Measurements from ENCODE around the gene ART5. TPM values are rescaled to one million over a fixed set of nuclear protein-coding genes. Genes with fewer than 3 reads are reported as not detected.
"Not testable (repeated sequence)": the region's sequence is repeated elsewhere in the genome, so short reads cannot be mapped to it uniquely, and the experiment has no call there.

Gene ART5
- total RNA-seq, 4 donors from 2014 or later: 0.69 to 2.4 (median 1.7) TPM; not detected in 1

DNA sequence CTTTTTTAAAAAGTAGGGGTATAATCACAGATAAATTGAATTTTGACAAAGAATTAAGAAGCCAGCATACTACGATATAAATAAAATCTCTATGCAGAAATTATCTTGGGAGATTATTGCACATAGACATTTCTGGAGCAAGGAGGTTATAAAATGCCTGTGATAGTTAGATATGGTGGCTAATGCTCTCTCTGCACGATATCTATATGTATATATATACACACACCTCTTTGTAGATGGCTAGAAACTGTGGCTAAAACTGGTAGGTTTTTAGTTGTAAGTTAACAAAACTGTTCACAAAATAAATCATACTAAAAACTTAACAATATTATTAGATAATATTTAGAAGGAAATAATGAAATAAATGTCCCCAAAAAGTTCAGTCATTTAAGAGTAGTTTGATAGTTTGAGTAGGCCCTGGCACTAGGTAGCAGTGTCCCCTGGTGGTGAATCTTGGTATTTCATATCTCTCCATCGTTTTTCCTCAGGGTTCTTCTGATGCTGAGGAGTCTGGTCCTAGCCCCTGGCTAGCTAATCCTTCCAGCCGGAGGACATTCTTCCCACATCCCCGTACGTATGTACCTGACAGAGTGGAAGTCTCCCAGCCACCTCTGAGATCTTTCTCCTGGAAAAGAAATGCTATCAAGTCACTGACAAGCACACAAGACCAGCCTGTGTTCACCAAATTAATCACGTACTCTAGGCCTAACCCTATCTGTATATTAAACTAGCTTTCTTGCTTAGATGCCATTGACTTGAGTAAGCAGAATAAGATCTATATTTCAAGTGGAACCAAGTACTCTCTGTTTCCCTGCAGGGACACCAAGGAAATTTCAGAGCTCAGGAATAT is 32.2 kb downstream of the ART5 start:
- Histone ChIP-seq H3K4me3 (no peak overlapping the region), H3K27ac (no peak overlapping the region), H3K27me3 (no peaks in the 10 kb centered on the region), H3K36me3 (no peaks in the 10 kb centered on the region), H3K4me1 (no peaks in the 10 kb centered on the region), H3K9me3 (no peaks in the 10 kb centered on the region)
- no peak for DNase-seq
- TF ChIP-seq, protein P1, sequence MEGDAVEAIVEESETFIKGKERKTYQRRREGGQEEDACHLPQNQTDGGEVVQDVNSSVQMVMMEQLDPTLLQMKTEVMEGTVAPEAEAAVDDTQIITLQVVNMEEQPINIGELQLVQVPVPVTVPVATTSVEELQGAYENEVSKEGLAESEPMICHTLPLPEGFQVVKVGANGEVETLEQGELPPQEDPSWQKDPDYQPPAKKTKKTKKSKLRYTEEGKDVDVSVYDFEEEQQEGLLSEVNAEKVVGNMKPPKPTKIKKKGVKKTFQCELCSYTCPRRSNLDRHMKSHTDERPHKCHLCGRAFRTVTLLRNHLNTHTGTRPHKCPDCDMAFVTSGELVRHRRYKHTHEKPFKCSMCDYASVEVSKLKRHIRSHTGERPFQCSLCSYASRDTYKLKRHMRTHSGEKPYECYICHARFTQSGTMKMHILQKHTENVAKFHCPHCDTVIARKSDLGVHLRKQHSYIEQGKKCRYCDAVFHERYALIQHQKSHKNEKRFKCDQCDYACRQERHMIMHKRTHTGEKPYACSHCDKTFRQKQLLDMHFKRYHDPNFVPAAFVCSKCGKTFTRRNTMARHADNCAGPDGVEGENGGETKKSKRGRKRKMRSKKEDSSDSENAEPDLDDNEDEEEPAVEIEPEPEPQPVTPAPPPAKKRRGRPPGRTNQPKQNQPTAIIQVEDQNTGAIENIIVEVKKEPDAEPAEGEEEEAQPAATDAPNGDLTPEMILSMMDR (IDR thresholded peaks at IDR 0.05): peak; percentile 67 to 79 (median 70)
- no peak for TF ChIP-seq POLR2A (IDR thresholded peaks at IDR 0.05)
- intact Hi-C loops (cut with DNase I; ENCODE audit: low total_unique reads): no loop called here

DNA sequence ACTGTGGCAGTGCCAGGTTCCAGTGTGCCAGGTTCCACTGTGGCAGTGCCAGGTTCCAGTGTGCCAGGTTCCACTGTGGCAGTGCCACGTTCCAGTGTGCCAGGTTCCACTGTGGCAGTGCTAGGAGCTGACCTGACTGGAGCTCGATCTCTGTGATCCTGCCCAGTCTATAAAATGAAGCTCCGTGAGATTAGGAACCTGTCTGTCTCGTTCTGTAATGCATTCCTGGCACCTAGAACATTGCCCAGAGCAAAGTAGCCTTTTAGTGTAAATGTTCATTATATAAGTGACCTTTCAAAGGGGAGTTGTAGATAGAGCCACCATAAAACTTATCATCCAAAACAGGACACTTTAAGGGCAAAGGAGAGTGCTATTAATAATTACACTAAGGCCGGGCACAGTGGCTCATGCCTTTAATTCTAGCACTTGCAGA is 36.0 kb downstream of the ART5 start:
- intact Hi-C loops (cut with DNase I; ENCODE audit: low total_unique reads): no loop called here
- DNase-seq: no peak
- H3K27me3 ChIP-seq: no peaks in the 10 kb centered on the region
- H3K36me3 ChIP-seq: no peaks in the 10 kb centered on the region
- TF ChIP-seq POLR2A (IDR thresholded peaks at IDR 0.05): no peak
- TF ChIP-seq, protein P1 (IDR thresholded peaks at IDR 0.05): no peak
- no peak overlapping the region for H3K4me3 ChIP-seq
- no peaks in the 10 kb centered on the region for H3K9me3 ChIP-seq
- H3K4me1 ChIP-seq: no peaks in the 10 kb centered on the region
- no peak overlapping the region for H3K27ac ChIP-seq

DNA sequence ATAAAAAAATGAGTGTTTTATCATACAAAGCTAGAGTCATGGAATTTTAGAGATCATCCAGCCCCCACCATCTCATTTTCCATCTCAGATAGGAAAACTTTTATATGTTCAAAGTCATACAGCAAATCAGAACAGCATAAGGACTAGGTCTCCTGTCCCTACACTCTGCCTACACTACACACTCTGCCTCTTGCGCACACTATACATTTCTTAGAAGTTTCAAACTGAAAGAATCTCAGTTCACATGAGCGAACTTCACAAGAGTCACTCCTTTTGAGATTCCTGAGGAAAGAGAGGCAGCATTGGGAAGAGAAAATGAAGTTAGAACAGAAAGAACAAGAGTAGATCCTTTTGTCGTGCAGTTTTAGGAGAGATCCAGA is 36.5 kb downstream of the ART5 start:
- Histone ChIP-seq H3K27me3 (no peaks in the 10 kb centered on the region), H3K4me1 (no peaks in the 10 kb centered on the region), H3K27ac (no peak overlapping the region), H3K4me3 (no peak overlapping the region), H3K36me3 (no peaks in the 10 kb centered on the region), H3K9me3 (no peaks in the 10 kb centered on the region)
- TF ChIP-seq, protein P1 (IDR thresholded peaks at IDR 0.05): no peak
- TF ChIP-seq POLR2A (IDR thresholded peaks at IDR 0.05): no peak
- intact Hi-C loops (cut with DNase I; ENCODE audit: low total_unique reads): no loop called here
- no peak for DNase-seq

DNA sequence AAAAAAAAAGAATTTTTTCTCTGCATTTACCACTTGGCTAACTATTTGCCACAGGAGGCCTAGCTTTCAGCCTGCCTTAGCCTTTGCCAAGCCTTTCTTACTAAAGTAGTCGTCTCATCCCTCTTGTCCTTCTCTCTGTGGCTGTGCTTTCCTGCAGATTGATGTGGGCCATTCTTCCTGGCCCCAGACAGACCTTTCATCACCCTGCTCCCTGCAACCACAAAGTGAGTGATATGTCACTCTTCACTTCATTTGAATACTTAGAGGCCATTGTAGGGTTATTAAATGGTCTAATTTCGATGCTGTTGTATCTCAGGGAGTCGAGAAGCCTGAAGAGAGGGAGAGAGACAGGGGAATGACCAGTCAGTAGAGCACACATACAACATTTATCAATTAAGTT is 37.6 kb downstream of the ART5 start:
- no peak for DNase-seq
- Histone ChIP-seq H3K9me3 (no peaks in the 10 kb centered on the region), H3K36me3 (no peaks in the 10 kb centered on the region), H3K27me3 (no peaks in the 10 kb centered on the region), H3K27ac (no peak overlapping the region), H3K4me3 (no peak overlapping the region), H3K4me1 (no peaks in the 10 kb centered on the region)
- intact Hi-C loops (cut with DNase I; ENCODE audit: low total_unique reads): no loop called here
- no peak for TF ChIP-seq POLR2A (IDR thresholded peaks at IDR 0.05)

DNA sequence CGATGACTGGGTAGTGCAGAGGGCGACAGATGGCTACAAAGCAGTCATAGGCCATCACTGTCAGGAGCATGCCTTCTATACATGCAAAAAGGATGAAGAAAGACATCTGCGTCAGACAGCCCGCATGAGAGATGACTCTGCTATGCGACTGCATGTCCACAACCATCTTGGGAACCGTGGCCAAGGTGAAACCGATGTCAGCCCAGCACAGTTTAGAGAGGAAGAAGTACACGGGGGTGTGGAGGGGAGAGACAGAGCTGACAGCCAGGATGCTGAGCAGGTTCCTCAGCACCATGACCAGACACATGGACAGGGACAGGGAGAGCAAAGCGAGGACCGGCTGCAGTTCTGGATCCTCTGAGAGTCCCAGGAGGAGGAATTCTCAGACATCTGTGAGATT is 41.6 kb downstream of the ART5 start:
- H3K4me1 ChIP-seq; H3K36me3 ChIP-seq; H3K4me3 ChIP-seq; H3K27ac ChIP-seq; H3K9me3 ChIP-seq; intact Hi-C loops (cut with DNase I; ENCODE audit: low total_unique reads); DNase-seq; H3K27me3 ChIP-seq: not testable (repeated sequence)

DNA sequence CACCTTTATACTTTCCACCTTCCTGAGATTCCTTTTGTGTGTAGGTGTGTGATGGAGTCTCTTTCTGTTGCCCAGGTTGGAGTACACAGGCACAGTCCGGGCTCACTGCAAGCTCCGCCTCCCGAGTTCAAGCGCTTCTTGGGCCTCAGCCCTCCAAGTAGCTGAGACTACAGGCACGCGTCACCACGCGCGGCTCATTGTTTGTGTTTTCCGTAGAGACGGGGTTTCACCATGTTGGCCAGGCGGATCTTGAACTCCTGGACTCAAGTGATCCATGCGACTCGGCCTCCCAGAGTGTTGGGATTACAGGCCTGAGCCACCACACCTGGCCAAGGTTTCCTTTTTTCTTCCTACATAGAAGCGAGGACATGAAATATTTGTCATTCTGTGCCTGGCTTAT is 44.0 kb downstream of the ART5 start:
- H3K4me1 ChIP-seq; intact Hi-C loops (cut with DNase I; ENCODE audit: low total_unique reads); H3K9me3 ChIP-seq; H3K27ac ChIP-seq; H3K36me3 ChIP-seq; DNase-seq; H3K27me3 ChIP-seq; H3K4me3 ChIP-seq: not testable (repeated sequence)

DNA sequence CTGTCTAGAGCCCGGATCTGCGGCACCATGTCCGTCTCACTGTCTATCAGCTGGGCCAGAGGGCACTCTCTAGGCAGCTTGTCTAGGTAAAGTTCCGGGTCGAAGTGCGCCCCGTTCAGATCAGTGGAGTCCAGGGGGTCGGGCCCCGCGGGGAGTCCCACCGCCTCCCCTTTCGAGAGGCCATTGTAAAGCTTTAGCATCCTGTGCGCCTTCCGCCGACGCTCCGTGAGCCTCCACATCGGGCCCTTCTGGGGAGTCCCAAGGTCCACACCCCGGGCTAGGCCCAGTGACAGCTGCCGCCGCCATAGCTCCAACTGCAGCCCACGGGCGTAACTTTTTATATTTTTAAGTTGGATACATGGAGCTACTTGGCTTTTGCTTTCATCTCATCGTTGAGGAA is 50.5 kb downstream of the ART5 start:
- DNase-seq; H3K4me3 ChIP-seq; H3K4me1 ChIP-seq; intact Hi-C loops (cut with DNase I; ENCODE audit: low total_unique reads); H3K9me3 ChIP-seq; H3K27me3 ChIP-seq; H3K27ac ChIP-seq; H3K36me3 ChIP-seq: not testable (repeated sequence)

DNA sequence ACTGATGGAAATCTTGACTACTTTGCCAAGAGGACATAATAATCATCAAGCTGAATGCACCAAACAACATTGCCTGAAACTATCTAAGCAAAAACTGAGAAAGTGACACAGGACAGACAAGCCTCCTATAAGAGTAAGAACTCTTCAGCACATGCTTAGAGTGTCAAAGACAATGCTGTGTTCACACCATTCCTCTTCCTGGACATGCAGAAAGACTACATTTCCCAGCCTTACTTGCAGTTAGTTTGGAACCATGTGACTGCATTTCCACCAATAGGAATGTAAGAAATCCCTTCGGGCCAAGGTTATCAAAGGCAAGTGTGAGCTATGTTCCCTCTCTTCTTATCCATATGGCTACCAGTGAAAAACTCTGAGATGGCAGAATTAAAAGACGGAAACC is 51.6 kb downstream of the ART5 start:
- H3K4me3 ChIP-seq; H3K27ac ChIP-seq; H3K36me3 ChIP-seq; H3K4me1 ChIP-seq; H3K9me3 ChIP-seq; intact Hi-C loops (cut with DNase I; ENCODE audit: low total_unique reads); H3K27me3 ChIP-seq; DNase-seq: not testable (repeated sequence)

DNA sequence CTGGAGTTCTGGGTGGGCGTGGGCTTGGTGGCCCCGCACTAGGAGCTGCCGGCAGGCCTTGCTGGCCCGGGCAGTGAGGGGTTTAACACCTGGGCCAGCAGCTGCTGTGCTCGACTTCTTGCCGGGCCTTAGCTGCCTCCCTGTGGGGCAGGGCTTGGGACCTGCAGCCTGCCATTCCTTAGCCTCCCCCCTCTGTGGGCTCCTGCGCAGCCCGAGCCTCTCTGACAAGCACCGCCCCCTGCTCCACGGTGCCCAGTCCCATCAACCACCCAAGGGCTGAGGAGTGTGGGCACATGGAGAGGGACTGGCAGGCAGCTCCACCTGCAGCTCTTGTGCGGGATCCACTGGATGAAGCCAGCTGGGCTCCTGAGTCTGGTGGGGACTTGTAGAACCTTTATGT is 53.0 kb downstream of the ART5 start:
- H3K4me1 ChIP-seq; H3K36me3 ChIP-seq; intact Hi-C loops (cut with DNase I; ENCODE audit: low total_unique reads); H3K27me3 ChIP-seq; H3K27ac ChIP-seq; H3K9me3 ChIP-seq; DNase-seq; H3K4me3 ChIP-seq: not testable (repeated sequence)
